GM19238 (cell line): Measurements from ENCODE around the gene CNTNAP2.

ENCODE experiments used
- DNase-seq: peaks from one replicate; pipeline ENCODE4 v3.0.0; 2011; ENCODE audit warnings: low spot score; ENCODE audit not compliant: insufficient read length

Gene CNTNAP2

DNA sequence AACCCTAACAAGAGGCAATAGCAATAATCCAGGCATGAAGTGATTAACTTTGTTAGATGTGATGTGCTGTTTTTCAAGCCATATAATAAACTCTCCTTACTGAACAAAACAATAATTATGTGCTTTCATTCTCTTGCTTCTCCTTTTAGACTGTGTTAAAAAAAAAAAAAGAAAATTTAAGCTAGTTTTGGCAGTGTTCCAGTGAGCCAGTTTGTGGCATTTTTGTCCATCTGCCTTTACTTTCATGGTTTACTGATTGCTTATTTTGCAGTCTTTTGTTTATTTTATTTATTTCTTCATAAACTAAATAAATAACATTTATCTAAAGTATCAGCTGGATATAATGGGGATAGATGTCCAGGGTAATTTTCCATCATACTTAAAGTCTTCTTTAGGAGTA is 625.3 kb downstream of the CNTNAP2 start:
- no peak for DNase-seq

DNA sequence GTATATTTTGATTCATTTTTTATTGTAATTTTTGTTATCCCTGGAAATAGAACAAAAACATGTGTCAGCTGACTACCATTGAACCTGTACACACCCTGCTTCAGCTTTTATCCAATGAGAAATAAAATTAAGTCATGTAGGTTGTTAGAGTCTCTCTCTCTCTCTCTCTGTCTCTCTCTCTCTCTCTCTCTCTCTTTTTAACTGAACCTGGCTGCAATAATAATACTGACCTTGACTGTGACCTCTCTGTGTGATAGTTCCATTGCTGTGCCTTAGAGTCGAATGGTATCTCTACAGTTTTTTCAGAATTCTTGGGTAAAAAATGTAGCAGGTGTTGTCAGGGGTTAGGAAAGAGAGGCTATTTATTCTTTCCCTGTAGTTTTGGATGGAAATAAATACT is 637.8 kb downstream of the CNTNAP2 start:
- no peak for DNase-seq

DNA sequence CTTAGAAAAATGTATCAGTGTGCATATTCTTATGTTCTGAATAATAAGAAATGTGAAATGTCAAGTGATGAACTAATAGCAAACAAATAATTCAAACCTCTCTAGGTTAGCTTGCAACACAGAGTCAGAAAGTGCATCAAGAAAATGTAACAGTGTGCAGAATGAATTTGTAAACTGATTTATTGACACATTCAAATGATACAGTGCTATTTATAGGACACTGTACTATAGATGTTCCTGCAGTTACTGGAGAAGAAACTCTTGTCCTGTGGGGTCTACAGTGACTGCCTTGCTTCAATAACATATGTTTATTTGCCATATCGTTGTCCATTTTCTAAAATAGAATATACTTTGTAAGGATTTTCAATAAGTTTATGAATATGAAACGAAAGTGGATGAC is 639.0 kb downstream of the CNTNAP2 start:
- DNase-seq, result no peak

DNA sequence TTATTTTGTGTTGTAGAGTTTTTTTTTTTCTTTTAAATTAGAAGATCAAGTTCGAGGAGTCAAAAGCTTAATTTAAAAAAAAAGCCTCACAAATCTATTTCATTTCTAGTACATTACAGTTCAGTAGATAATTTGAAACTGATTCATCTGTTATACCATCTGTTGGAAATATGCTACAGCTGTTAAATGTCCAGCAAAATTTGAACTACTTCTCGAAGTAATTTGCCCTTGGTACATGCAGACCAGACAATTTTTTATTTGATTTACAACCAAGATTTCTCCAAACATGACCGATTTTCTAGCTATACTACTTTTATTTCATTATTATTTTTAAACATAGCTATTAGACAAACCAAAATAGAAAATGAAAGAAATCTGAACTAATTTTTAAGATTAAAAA is 647.9 kb downstream of the CNTNAP2 start:
- no peak for DNase-seq

DNA sequence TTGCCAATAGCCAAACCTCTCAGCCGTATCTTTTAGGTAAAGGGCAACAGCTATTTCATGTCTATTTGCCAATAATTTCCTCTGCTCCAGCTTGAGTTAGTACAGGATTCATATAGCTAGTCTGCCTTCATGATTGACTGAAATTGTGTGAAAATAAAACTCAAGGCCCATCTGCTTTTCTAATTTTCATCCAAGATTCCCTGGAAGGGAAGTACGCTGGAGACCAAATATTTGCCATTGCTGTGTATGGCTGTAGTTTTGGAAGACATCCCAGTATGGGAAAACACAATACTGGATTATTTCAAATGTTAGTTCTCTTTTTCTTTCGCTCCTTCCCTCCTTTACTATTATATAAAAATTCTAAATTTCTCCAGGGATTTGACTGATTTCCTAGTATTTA is 652.4 kb downstream of the CNTNAP2 start:
- DNase-seq, result no peak

GRCh38 chr7:146772601-146773000 is 656.0 kb downstream of the CNTNAP2 start:
- DNase-seq, result no peak

DNA sequence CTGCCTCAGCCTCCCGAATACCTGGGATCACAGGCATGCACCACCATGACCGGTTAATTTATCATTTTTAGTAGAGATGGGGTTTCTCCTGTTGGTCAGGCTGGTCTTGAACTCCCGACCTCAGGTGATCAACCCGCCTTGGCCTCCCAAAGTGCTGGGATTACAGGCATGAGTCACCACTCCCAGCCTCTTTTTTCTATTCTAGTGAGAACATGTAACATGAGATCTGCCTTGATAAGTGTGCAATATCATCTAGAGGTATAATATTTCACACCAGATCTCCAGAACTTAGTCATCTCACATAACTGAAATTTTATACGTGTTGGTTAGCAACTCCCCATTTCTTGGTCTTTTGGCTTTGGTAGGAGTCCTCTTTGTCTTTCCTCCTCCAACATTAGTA is 656.9 kb downstream of the CNTNAP2 start:
- DNase-seq, result no peak

GRCh38 chr7:146781352-146782116 is 664.9 kb downstream of the CNTNAP2 start:
- DNase-seq, result no peak

- no peak for DNase-seq
These were observed 670.7 kb downstream of the CNTNAP2 start for GRCh38 chr7:146787266-146787665.

DNA sequence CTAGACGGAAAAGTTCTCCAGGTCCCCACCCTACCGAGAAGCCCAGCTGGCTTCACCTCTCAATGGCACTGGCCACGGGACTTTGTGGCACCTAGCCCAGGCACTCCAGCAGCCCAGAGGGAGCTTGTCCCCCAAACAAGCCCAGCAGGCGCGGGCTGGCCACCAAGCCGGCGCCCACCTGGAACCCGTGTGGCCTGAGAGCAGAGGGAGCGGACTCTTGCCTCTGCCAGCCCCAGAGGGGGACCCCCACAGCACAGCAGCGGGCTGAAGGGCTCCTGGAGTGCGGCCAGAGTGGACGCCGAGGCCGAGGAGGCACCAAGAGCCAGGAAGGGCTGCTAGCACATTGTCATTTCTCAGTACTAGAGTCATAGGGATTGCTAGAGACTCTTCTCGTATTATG is 671.4 kb downstream of the CNTNAP2 start:
- DNase-seq, result no peak

DNA sequence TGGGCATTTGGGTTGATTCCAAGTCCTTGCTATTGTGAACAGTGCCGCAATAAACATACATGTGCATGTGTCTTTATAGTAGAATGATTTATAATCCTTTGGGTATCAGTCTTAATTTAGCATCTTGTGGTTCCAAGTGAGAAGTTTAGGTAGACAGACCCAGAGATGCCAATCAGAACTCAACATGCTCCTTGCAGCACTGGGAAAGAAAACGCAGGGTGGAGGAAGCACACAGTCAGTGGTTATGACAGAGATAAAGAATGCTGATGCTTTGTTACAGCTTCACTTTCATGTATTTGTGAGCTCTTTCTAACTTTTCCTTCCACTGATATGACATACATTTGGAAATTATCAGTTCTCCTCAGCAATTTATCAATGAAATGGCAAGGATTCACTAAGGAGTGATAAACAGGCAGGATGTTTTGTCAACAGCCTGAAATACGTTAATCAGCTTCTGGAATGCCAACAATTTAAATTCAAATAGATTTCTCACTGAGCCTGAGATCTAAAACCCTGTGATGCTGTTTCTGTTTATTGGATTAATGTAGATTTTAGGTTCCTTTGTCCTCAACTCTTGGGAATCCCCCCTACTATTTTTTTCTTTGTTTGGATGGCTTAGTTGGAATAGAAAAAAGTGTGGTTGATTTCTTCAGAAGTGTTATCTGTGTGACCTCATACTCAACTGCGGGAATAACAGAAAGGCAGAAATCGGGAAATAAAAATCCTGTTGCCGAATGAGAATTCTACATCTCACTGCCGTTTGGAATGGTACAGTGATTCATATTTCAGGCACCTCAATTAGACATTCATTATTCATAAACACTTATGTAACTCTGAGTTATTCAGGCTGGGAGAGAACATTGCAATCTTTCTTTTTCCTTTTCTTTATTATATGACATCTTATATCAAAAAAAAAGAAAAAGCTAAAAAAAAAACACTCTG is 675.0 kb downstream of the CNTNAP2 start:
- DNase-seq, result no peak

DNA sequence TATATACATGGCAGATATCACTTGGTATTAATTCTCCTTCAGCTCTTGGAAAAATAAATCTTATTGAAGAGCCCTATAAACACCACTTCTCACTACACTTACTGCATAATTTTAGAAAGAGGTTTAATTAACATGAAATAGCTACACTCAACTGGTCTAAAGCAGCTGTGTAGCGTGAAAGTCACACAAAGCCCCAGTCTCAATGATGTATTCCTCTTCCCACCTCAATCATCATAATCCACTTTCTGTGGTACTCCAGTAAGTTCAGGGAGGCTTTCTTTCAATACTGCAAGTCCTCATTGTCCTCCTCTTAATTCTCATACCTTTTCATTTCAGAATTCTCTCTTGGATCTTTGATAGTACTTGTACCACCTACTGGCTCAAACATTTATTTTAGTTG is 688.0 kb downstream of the CNTNAP2 start:
- DNase-seq, result no peak

- no peak for DNase-seq
These were observed 688.5 kb downstream of the CNTNAP2 start for GRCh38 chr7:146805082-146805481.

- no peak for DNase-seq
These were observed 709.7 kb downstream of the CNTNAP2 start for GRCh38 chr7:146826329-146826728.

DNA sequence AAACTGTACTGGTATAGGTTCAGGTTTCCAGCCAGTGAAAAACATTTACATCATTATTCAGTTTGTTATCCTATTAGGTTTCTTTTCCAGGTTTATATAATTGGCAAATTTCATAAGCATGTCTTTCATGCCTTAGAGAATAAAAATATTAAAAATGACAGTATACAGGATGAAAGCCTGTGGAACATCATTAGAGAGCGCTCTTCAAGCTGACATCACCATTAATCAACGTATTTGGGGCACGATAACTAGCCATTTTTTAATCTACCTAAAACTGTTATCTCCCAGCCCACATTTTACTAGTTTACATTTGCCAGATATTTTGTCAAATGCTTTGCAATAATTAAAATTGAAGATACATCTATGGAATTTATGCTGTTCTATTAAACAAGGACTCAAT is 714.1 kb downstream of the CNTNAP2 start:
- no peak for DNase-seq

DNA sequence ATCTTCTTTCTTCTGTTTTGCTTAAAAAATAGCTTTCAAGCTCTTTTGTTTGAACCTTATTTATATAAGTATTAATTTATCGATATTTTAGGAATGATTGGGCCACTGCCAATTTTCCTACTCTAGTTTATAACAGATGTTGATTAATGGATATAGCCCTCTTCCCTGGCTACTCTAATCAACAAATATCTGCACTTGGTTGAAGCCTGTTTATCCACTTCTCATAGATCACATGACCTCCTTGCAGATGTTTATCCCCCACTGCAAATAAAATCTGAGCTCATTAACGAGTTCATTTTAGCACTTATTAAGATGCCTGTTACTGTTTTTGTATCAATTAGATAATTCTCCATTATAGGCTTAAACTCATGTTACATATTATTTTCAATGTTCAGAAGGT is 715.3 kb downstream of the CNTNAP2 start:
- DNase-seq, result no peak

DNA sequence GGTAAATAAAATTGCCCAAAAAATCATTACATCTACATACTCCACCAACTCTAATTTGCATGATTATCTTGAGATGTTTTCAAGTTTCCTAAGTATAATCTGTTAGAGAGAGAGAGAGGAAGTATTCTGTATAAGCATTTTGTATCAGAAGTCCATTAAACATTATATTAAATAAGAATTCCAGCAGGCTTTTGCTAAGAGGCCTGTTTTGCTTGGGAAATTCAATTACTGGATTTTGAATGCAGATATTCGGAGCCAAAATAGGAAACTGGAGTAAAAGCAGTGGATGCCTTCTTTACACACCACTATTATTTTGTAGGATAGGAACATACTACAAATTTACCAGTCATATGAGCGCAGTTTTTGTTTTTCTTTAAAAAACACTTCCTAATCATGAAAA is 727.8 kb downstream of the CNTNAP2 start:
- no peak for DNase-seq

GRCh38 chr7:146858690-146859089 is 742.1 kb downstream of the CNTNAP2 start:
- no peak for DNase-seq

DNA sequence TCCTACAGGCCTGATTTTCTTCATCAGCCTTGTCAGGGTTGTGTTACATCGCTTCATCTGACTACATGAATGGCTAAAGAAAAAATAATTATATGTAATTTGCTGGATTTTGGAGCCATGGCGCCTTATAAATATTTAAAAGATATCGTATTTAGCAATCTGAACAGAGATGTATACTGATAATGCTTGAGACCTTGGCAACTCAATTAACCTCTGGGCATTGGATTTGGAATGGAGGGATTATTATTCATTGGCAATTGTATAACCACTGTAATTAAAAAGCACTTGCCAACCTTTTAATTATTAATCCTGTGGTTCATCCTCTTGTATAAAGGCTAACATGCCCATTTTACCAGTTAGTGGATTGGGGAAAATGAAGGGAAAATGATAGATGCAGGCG is 745.1 kb downstream of the CNTNAP2 start:
- no peak for DNase-seq

DNA sequence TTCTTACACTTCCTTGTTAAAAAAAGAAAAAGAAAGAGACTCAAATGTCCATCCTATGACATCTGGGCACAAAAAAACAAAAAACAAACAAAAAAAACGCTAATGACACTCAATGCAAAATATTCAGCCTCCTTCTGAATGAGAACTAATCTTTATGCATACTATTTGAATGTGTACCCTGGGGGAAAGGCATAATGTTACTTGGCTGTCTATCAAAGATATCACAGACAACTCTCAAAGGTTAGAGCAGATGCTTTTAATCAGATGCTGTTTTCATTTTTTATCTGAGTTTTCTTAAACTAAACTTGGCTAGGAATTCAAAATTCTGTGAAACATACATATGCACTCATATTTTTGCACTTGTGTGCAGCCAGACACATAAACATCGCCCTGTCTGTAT is 745.8 kb downstream of the CNTNAP2 start:
- no peak for DNase-seq

GRCh38 chr7:146864644-146865043 is 748.0 kb downstream of the CNTNAP2 start:
- DNase-seq, result no peak

DNA sequence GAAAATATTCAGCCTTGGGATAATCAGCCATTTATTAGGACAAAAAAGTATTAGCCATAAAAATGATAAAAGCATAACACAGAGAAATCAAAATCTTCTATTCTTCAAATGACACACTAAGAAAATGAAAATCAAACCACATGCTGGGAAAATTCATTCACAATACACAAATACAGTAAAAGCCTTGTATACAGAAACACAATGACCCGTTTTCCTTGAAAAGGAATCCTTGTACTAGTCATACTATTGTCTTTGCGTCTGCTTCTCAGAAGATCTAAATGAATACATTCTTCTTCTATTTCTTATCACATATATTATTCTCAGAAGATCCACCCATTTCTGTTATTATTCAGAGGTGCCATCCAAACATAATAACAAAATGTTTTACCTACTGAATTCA is 749.1 kb downstream of the CNTNAP2 start:
- DNase-seq, result no peak

DNA sequence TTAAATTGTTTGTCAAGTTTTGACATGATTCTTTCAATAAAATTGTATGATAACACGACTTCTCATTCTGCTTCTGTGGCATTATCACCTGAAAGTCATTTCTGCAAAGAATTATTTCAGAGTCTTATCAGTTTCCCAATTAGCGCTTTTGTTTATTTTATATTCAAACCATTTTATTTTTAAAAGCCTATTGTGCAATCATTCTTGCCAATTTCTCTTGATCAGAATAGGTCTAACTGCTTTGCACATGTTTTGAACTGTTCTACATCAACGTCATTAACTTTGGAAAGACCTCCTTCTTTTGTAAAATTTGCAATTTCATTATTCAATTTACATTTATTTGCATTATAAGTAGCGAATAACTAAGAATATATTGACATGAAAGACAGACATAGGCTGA is 758.1 kb downstream of the CNTNAP2 start:
- DNase-seq, result no peak
